Motor neuron (in vitro differentiated cells): ENCODE results near the gene TAC4. TPM values are rescaled to one million over a fixed set of nuclear protein-coding genes. Genes with fewer than 3 reads are reported as not detected.

Source experiments
- total RNA-seq, 8 experiments: library from RNA; unstranded; fragments of 300-600 nt; gene quantifications; 2 replicates each; pipeline versions ENCODE4 v1.2.3 to v1.2.4, GENCODE V29; 2022

TAC4 gene
- total RNA-seq, 8 experiments from 2014 or later = 0.49 to 1.0 TPM; not detected in 6

Other genes starting within 250 kb of the TAC4 start
- 10 to 100 TPM; 39.4 to 61.7 (median 45.4) TPM for gene SPOP, start 170.0 kb downstream of the TAC4 start, total RNA-seq
- 10 to 100 TPM; 35.7 to 66.0 (median 56.1) TPM for gene SLC35B1, start 140.1 kb downstream of the TAC4 start, total RNA-seq
- gene FAM117A, start 83.9 kb downstream of the TAC4 start, total RNA-seq = 10 to 100 TPM in 4 of 8 experiments, 1 to 10 TPM in 4; 2.2 to 17.2 (median 9.9) TPM
- gene KAT7, start 59.4 kb downstream of the TAC4 start, total RNA-seq = 10 to 100 TPM; 18.2 to 45.5 (median 33.7) TPM
- gene DLX4, start 121.1 kb upstream of the TAC4 start, total RNA-seq = 1 to 10 TPM in 4 of 8 experiments, under 1 TPM in 2, not detected in 2; 0.46 to 2.6 (median 1.3) TPM
- under 1 TPM in 7 of 8 experiments, not detected in 1; 0.07 to 0.52 (median 0.21) TPM for gene DLX3, start 147.2 kb upstream of the TAC4 start, total RNA-seq
- 10 to 100 TPM in 1 of 8 experiments, 1 to 10 TPM in 7; 2.9 to 72.8 (median 9.1) TPM for gene ITGA3, start 208.0 kb upstream of the TAC4 start, total RNA-seq
- gene PDK2, start 247.3 kb upstream of the TAC4 start, total RNA-seq = 10 to 100 TPM in 4 of 8 experiments, 1 to 10 TPM in 4; 7.1 to 53.4 (median 10.7) TPM